Measurements from ENCODE around the gene CUX1.
A peak's percentile ranks its signal among the peaks of the same experiment; 100 is the strongest.
"Not testable (repeated sequence)": the region's sequence is repeated elsewhere in the genome, so short reads cannot be mapped to it uniquely, and the experiment has no call there.

CUX1 gene

DNA sequence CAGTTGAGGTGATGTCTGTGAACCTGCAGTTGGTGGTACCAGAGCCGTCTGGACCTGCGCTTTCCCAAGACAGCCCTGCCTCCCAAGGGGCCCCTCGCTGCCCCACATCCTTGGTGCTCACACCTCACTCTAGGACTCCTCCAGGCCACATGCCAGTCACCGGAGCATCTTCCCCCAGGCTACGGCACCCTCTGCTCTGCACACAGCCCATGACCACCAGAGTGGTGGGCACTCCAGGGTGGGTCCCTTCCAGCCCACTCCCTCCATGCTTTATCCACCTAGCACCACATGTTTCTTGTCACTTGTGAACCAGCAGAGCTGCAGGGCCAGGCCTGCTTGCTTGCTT lies 285.6 kb downstream of the CUX1 start:
- DNase-seq (ENCODE audit: low read depth), result no peak

DNA sequence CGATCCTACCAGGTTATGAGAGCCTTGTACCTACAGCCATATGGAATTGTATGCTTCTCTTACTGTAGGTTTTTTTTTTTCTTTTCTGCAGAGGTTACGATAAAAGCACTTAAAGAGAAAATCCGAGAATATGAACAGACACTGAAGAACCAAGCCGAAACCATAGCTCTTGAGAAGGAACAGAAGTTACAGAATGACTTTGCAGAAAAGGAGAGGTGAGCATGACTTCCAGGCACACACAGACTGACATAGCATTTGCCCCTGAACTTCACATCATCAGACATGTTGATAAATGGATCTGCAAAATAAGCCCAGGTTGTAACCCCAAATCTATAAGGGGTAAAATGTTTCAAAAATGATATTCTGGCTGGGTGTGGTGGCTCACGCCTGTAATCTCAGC lies 286.8 kb downstream of the CUX1 start:
- no peak for DNase-seq (ENCODE audit: low read depth)

DNA sequence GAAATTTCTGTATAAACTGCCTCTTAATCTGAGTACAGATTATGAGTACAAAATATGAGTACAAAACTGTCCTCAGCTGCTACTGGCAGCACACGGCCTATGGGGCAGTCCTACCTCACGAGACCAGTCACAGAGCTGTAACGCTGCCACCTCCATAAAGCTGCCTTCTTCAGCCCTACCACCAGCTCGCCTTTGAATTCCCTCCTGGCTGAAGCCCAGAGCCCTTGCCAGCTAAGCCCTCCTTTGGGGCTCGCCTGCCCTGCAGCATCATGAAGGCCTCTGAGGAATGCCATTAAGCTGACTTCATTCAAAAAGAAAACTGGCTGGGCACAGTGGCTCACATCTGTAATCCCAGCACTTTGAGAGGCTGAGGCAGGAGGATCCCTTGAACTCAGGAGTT lies 289.2 kb downstream of the CUX1 start:
- DNase-seq (ENCODE audit: low read depth), result peak; percentile 25

DNA sequence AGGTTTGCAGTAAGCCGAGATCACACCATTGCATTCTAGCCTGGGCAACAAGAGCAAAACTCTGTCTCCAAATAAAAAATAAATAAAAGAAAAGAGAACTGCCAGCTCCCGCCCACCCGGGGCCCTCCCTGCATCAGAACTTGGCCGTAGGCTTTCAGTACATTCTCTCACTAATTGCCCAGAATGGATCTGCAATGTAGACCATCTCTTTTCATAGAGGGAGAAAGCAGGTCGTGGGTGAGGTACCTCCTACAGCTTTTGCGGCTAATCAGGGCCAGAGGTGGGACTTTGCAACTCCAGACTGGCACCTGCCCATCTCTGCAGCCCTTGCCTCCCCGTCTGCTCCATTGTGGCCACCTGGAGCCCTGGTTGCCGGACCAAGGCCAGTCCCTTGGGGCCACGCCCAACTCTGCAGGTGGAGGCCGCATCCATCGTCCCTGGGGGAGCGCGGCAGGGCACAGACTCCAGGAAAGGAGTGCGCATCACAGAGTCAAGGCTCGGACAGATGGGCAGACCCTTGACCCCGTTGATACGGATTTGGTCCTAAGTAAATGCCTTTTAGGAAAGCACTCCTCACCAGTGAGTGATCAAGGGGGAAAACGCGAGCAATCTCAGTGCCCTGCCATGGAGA lies 290.2 kb downstream of the CUX1 start:
- no peak for DNase-seq (ENCODE audit: low read depth)

DNA sequence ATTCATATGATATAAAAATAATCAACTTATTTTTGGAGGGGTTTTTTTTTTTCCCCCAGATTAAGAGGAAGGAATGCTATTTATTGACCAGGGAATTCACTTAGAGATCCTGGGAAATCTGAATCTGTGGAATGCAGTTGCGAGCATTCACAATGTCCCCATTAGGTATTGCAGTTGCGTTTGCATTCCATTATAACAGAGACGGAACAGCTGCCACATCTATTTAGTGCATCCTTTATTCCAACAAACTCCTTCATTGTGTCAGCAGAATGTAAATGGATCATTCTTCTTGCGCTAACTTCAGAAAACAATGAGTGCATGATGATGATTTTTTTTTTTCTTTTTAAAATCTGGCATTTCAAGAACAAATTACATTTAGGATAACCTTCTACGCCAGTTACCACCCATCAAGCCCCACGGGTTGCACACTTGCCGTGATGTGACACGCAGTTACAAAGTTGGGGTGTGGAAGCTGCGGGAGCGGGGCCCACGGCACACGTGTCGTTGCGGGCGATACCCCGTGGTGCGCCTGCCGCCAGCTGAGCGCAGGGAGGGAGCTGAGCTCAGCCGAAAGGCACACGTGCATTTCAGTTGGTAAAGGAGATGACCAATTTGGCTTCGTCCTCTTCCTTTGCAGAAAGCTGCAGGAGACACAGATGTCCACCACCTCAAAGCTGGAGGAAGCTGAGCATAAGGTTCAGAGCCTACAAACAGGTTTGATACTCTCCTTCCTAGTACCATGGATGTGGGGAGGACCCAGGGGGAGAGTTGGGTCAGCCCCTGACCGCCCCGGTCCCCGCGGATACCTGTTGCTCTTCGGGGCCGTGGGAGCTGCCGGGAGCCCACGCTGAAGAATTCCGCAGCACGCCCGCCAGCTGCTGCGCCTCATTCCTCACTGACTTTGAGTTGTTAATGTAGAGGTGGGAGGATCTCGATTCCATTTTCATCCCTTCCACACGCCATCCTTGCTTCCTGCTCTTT lies 293.9 kb downstream of the CUX1 start:
- DNase-seq (ENCODE audit: low read depth), result no peak

DNA sequence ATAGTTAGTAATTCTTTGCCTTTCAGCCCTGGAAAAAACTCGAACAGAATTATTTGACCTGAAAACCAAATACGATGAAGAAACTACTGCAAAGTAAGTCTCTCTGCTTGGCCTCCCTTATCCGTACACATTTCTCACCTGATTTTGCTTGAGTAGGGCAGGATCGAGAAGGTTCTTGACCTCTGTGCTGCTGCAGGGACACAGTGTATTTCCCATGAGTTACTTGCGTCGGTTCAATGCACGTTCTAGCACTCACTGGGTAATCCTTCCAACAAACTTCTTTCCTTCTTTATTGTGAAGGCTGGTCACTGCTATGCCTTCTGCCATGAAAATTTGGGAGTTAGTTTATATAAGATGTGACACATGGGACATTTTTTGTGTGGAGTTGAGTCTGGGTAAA lies 297.8 kb downstream of the CUX1 start:
- no peak for DNase-seq (ENCODE audit: low read depth)

DNA sequence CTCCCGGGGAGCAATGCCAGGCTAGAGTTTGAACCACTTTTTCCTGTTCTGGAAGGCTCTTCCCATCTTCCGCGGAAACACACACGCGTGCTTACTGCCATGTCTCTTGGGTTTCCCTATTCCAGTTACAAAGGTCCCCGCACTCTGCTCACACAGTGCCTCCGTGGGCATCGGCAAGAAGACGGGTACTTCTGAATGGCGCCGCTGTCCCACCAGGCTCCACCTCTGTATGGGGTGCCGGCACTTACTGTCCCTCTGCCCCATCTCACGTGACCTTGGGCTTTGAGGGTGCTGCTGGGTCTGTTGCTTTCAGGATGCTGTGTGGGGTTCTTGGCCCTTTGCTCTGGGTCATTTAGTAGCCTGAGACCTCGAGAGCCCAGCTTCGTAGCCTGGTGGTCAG lies 298.5 kb downstream of the CUX1 start:
- no peak for DNase-seq (ENCODE audit: low read depth)

DNA sequence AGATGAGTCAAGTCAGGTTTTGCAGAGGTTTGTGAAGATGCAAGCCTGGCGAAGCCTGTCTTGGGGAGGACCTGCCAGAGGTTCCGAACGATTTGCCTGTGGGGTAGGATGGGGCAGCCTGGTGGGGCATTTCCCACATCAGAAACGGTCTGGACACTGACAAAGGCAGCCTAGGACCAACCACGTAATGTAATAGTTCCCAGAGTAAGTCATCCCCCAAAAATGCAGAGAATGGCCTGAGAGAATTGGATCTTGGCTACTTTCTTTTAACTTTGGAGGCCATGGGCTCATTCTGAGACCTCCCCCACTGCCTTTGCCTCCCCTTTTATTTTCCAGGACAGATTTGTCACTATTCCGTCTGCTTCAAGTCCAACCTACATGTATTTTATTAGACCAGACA lies 300.3 kb downstream of the CUX1 start:
- peak; percentile 73 for DNase-seq (ENCODE audit: low read depth)

DNA sequence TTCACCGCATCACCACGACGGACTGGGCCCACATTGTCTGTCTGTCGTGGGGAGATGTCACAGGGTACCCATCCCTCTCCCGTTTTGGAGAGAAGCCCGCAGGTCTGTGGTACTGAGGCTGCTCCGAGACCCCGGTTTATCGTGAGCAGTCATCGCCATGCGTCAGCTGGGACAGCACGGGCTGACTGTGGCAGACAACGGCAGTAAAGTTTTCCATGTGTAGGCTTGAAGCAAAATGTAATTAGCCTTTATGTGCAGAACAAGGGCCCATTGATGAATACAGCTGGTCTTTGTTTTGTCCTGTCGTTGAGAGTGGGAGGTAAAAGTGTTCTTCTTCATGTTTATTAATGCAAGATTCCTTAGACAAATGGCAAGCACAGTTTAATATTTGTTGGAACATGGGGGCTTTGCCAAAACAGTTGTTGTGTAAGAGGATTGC lies 301.8 kb downstream of the CUX1 start:
- DNase-seq (ENCODE audit: low read depth), result no peak

DNA sequence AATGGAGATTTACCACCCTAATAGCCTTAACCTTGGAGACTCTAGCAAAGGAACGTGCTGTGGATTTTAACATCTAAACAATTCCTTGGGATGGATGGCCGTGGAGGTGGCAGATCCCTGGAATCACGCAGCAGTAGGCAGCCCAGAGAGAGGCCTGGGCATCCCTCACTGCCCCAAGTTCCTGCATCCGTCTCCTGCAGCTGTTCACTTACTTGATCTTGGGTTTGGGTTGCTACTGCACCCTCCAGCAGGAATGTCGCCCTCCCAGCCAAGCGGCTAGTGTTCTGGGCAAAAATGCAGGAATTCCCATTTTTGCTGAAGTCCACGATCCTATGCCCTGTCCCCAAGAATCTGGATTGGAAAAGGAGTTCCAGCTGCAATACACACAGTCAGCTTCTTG lies 302.5 kb downstream of the CUX1 start:
- no peak for DNase-seq (ENCODE audit: low read depth)

DNA sequence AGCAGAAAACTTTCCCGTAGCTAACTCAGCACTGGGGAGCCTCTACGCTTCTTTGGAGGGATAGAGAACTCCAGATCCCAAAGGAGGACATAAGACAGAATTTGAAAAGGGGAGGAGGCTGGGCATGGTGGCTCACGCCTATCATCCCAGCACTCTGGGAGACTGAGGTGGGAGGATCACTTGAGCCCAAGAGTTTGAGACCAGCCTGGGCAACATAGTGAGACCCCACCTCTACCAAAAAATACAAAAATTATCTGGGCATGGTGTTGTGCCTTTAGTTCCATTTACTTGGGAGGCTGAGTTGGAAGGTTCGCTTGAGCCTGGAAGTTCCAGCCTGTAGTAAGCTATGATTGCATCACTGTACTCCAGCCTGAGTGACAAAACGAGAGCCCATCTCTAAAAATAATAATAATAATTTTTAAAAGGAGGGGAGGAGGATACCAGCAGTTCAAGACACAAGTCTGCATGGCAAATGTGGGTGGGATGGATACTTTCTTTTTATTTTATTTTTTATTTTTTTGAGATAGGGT lies 303.3 kb downstream of the CUX1 start:
- DNase-seq (ENCODE audit: low read depth), result no peak

DNA sequence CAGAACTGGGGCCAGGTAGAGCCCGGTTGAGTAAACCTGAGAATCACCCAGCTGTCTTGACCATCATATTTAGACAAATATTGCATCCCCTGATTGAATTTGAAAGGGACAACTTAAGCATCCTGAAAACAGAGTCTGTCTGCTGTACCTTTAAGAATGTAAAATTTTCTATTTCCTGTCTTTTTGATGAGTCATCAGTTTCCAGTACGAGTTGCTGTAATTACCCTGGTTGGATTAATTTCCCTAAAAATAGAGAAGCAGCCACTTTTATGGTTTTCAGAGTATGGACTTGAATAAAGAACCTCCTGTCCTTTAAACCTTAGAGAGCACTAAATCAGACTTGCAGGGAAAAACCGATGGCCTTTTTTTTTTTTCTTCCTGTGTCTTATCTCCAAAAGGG lies 304.6 kb downstream of the CUX1 start:
- DNase-seq (ENCODE audit: low read depth), result peak; percentile 75

DNA sequence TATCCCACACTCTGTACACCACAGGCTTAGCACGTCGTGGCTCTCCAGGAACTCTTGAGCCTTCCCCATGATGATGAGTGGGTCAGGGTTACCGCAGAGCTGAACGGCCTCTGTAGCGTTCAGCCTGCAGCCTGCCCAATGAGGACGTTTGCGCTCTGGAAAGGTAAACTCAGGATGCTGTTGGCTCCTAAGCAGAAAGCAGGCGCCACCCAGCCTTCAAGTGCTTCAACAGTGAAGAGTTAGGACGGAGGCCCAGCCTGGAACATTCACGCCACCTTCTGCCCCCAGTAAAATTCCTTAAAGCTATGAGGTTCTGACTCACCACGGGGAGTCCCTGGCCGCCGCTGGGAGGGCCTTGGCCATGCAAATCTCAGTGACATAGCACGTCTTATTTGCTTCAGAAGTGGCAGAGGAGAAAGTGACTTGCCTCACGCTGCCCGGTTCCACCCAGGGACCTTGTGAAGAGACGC lies 307.7 kb downstream of the CUX1 start:
- DNase-seq (ENCODE audit: low read depth), result peak; percentile 88

DNA sequence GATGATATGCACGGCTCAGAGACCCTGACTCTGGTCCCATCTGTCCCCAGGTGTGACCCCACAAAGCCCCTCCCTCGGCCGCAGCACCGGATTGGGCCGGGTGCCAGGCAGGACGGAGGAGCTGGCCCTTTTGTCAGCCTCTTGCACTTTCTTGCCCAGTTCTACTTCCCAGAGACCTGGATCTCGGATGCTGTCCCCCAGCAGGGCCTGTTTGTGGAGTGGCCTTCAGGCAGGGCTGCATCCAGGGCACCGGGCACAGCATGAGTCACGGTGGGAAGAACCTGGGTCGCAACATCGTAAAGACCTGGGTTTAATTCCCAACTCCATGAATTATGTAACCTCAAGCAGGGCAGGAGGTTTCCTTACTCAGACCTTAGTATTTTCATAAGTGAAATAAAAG lies 310.9 kb downstream of the CUX1 start:
- DNase-seq (ENCODE audit: low read depth), result no peak

DNA sequence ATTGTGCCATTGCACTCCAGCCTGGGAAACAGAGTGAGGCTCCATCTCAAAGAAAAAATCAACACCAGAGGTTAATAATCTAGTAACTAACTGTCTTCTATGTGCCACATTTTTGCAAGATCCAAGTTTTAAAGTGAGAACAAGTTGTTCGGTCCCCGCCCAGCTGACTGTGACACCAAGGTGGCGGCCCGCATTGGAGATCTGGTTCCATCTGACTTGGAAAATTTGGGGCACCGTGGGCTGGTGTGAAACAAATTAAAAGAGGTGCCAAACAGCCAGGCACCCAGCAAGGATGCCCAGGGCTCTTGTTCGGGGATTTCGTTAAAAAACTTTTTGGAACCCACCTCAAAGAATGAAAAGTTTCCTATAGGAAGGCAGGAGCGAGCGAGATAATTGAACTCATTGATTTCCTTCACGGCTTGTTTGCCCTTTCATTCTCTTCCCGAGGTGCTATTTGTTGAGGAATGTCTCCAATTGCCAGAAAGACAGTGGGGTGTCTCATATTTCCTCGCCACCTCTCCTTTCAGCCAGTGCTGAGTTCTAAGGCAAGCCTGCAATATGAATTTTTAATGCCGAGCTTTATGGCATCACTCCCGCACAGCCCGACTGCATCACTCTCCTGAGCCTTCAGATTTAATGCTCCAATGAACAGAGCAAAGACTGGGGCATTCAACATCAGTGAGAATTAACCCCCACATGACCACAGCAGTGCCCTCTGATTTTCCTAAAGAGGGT lies 312.4 kb downstream of the CUX1 start:
- DNase-seq (ENCODE audit: low read depth), result no peak

DNA sequence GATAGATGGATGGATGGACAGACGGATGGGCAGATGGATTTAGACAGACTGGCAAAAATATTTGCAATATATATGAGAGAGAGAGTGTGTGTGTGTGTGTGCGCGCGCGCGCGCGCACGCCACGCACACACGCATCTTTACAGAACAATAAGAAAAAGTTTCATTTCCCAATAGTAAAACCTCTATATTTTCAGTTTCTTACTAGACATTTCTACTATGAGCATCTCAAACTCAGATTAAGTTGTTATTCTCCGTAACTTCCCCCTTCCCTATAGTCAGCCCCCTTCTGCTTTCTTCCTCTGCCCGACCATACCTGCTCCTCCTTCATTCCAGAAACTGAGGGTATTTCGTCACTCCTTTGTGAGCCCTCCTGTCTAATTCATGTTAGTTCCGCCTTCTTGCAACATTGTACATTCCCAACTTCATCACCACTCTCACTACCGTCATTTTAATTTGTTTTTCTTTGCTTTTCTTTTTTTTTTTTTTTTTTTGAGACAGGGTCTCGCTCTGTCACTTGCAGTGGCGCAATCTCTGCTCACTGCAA lies 314.9 kb downstream of the CUX1 start:
- peak; percentile 63 for DNase-seq (ENCODE audit: low read depth)

DNA sequence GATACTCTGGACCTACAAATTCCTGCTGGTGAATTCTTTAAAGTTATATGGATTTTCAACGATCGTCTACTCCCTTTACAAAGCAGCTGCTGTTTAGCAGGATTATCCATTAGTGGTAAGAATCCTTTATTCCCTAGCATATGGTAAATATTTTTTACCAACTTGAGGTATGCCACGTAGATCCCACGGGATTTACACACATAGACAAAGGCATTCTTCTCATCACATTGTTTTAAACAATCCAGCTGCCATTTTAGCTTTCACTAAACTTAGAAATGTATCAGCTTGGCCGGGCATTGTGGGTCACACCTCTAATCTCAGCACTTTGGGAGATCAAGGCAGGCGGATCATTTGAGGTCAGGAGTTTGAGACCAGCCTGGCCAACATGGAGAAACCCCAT lies 321.2 kb downstream of the CUX1 start:
- no peak for DNase-seq (ENCODE audit: low read depth)

DNA sequence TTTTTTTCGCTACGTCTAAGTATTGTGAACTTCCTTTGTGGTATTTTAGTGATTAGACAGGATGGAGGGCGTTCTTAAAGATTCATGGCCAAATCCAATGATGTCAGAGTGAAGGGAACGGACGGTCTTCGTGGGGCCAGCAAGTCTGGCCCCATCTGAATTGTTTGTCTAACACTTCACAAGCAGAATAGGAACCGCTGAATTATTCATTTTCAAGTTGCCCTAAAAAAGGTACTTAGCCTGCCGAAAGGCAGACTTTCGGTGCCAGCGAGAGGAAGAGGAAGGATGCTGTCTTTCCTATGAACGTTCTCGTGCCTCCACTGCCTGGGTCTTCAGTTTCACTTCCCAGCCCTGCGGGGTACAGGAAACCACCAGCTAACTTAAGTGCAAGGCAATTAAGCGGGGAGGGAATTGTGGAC lies 323.5 kb downstream of the CUX1 start:
- DNase-seq (ENCODE audit: low read depth), result no peak

DNA sequence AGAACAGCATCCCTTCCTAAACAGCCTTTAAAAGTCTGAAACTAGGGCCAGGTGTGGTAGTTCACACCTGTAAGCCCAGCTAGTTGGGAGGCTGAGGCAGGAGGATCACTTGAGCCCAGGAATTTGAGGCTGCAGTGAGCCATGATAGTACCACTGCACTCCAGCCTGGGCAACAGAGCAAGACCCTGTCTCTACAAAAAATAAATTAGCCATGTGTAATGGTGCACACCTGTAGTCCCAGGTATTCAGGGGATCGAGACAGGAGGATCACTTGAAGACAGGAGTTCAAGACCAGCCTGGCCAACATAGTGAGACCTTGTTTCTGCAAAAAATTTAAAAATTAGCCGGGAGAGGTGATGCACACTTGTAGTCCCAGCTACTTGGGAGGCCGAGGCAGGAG lies 325.0 kb downstream of the CUX1 start:
- DNase-seq (ENCODE audit: low read depth), result not testable (repeated sequence)

DNA sequence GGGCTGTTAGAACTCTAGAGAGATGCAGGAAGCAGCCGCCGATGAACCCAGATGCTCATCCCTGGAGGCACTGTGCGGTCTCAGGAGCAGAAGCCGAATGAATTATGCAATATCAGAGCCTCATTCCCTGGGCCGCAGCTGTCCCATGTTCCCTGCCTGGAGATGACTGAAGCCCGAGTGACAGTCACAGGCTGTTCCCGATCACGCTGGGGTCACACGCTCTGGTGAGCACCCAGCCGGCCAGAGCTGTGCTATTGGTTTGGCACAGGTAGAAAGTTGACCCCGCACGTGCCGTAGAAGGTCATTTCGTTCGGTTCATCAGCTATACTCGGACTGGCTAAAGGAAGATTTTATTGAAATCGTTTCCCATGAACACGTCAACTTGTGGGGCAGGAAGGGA lies 328.7 kb downstream of the CUX1 start:
- no peak for DNase-seq (ENCODE audit: low read depth)

DNA sequence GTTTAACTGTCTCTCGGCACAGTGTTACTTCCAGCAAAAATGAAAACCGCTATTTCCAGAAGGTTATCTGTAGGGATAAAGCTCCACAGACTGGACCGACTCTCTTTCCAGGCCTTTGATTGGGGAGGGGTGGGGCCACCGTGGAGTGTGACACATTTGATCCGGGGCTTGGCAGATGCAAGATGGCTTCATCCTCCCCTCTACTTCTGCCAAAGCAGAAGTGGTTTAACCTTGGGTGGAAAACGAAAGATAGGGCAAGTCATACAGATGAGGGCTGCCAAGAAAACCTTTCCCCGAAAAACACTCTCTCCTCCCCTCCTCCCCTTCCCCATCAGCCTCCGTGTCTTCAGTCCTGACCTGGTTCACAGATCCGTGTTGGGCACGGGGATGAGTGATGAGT lies 329.6 kb downstream of the CUX1 start:
- peak; percentile 61 for DNase-seq (ENCODE audit: low read depth)

DNA sequence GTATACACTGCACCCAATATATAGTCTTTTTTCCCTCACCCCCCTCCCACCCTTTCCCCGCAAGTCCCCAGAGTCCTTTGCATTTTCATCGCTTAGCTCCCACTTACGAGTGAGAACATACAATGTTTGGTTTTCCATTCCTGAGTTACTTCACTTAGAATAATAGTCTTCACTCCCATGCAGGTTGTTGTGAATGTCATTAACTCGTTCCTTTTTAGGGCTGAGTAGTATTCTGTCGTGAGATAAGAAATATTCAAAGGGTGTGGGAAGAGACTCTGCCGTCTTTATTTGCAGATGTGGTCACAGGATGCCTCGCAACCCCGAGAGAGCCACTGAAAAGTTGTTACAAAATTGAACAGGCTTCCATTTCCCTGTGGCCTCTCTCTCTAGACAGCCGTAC lies 331.4 kb downstream of the CUX1 start:
- no peak for DNase-seq (ENCODE audit: low read depth)
